Measurements from ENCODE around the gene AOC2. TPM values are rescaled to one million over a fixed set of nuclear protein-coding genes. Genes with fewer than 3 reads are reported as not detected.
A peak's percentile ranks its signal among the peaks of the same experiment; 100 is the strongest.

The AOC2 gene
- total and polyA plus RNA-seq, 2 of the 13 experiments (the other 11 are each of a cell fraction or from before 2014, with no cell fraction given) = 1.2 to 3.3 TPM

GRCh38 chr17:42866631-42867575 is 22.5 kb downstream of the AOC2 start (continued):
- TF ChIP-seq KIAA2018 (CRISPR knock-in tag; IDR thresholded peaks at IDR 0.05; ENCODE audit: borderline replicate concordance) = no peak
- TF ChIP-seq ZNF205 (CRISPR knock-in tag; IDR thresholded peaks at IDR 0.05) = no peak; the same call in 1 of the 2 replicates
- 0 out of 2 replicates have a peak, but pooled peaks have one; percentile 9 for TF ChIP-seq SMC3 (IDR thresholded peaks at IDR 0.05; ENCODE audit: low read length)
- TF ChIP-seq RNF219 (CRISPR knock-in tag; IDR thresholded peaks at IDR 0.05) = 0 out of 2 replicates have a peak, but pooled peaks have one; percentile 54
- TF ChIP-seq ZMYM2 (CRISPR knock-in tag; IDR thresholded peaks at IDR 0.05) = no peak
- TF ChIP-seq FUBP1 (CRISPR knock-in tag; IDR thresholded peaks at IDR 0.05; ENCODE audit: borderline replicate concordance) = peak; percentile 65; the same call in 1 of the 2 replicates
- no peak for TF ChIP-seq KDM2A (CRISPR knock-in tag; IDR thresholded peaks at IDR 0.05; ENCODE audit: borderline replicate concordance, low read depth)
- TF ChIP-seq ZNF136 (CRISPR knock-in tag; IDR thresholded peaks at IDR 0.05; ENCODE audit: low read depth) = no peak
- no peak for TF ChIP-seq ZNF788 (CRISPR knock-in tag; IDR thresholded peaks at IDR 0.05; ENCODE audit: borderline replicate concordance)
- no peak for TF ChIP-seq ZBTB20 (CRISPR knock-in tag; IDR thresholded peaks at IDR 0.05; ENCODE audit: borderline replicate concordance, low read depth)
- TF ChIP-seq FIP1L1 (IDR thresholded peaks at IDR 0.05; ENCODE audit: borderline replicate concordance, insufficient read depth, low read depth, low read length) = no peak
- no peak for TF ChIP-seq MATR3 (CRISPR knock-in tag; IDR thresholded peaks at IDR 0.05)
- TF ChIP-seq ATM (IDR thresholded peaks at IDR 0.05; ENCODE audit: borderline replicate concordance) = no peak
- peak; percentile 27; the same call in 1 of the 2 replicates for TF ChIP-seq BORCS8-MEF2B (CRISPR knock-in tag; IDR thresholded peaks at IDR 0.05)
- TF ChIP-seq ADNP (CRISPR knock-in tag; IDR thresholded peaks at IDR 0.05) = no peak

Measured in HepG2 (cell line).